Measurements from ENCODE around the gene SPACA4.

Gene SPACA4

DNA sequence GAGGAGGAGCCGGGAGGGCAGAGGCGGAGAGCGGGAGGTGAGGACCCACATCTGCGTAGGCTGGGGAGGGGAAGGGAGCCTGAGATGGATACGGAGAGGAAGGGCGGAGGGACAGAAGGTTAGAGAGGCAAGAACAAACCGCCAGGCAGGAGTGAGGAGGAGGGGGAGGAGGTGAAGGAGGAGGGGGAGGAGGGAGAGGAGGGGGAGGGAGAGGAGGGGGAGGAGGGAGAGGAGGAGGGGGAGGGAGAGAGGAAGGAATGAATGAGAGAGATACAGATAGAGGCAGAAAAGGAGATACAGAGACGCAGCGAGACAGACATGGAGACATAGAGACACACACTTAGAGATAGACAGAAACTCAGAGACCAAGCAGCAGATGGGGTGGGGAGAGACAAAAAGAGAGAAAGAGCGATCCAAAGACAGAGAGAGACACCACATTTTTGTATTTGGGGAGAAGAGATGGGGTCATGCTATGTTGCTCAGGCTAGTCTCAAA, 40.2 kb downstream of the SPACA4 start:
- no peak overlapping the region for H3K4me3 ChIP-seq (ENCODE audit: low read depth, low read length)

DNA sequence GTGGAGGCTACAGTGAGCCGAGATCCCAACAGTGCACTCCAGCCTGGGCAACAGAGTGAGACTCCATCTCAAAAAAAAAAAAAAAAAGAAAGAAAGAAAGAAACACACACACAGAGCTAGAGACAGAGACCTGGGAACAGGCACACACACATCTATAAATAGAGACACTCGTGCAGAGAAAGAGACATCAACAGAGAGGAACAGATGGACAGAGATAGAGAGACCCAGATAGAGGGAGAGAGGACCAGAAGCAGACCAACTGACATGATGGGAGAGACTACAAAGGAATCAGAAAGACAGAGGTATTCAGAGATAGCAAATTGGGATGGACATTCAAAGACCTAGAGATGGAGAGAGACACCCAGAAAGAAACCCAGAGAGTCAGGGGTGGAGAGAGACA, 41.6 kb downstream of the SPACA4 start:
- H3K4me3 ChIP-seq (ENCODE audit: low read depth, low read length) = no peak overlapping the region

DNA sequence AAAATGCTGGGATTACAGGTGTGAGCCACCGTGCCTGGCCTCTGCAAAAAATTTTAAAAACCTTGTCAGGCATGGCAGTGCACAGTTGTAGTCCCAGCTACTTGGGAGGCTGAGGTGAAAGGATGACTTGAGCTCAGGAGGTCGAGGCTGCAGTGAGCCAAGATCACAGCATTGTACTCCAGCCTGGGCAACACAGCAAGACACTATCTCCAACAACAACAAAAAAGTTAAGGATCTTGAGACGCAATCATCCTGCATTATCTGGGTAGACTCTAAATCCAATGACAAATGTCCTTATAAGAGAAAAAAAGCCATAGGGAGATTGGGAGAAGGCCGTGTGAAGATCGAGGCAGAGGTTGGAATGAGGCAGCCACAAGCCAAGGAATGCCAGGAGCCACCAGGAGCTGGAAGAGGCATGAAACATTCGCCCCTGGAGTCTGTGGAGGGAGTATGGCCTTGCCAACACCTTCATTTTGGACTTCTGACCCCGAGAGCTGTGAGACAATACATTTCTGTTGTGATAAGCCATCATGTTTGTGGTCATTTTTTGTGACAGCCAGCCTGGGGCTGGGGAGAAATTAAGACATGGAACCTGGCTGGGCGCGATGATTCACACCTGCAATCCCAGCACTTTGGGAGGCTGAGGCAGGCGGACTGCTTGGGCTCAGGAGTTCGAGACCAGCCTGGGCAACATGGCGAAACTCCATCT, 44.6 kb downstream of the SPACA4 start:
- H3K4me3 ChIP-seq (ENCODE audit: low read depth, low read length) = no peak overlapping the region

DNA sequence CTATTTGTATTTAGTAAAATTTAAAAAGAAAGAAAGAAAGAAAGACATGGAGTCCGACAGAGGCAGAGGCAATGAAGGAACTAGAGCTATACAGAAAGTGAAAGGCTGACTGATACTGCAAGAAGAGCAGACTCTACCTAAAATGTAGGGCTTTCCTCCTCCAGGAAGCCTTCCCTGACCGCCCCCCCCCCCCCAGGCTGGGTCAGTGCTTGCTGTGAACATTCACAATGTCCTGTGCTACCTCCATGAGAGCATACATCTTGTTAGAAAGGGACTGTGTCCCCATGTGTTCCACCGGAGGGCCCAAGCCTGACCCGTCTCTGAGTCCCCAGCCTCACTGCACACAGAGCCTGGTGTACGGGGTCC, 45.1 kb downstream of the SPACA4 start:
- no peak overlapping the region for H3K4me3 ChIP-seq (ENCODE audit: low read depth, low read length)

DNA sequence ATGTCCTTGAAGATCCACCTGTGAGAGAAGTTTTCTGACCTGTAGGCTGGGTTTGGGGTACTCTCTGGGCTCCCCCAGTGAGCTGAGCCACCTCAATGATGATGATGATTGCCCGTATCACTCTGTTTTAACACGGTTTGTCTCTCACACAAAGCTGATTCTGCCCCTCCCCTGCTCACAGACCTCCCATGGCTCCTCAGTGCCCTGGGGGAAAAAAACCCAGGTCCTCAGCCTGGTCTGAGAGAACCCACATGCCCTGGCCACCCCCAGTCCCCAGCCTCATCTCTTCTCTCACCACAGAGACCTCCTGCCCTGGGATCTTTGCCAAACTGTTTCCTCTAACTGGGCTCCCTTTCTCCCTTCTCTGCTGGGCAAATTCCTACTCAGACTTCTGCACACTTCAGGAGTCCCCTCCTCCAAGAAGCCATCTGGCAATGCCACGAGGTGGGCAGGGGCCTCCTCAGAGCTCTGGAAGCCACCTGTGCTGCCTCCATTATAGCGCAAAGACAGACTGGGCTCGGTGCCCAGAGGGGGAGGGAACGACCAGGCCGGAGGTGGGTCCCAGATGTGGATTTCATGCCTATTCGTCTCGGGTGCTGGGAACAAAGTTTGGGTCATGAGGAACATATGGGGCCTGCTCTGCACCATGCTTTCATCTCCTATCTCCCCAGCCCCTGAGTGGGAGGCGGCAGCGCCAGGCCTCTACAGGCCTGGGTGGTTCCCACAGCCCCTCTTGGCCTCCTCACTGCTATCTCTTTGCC, 47.9 kb downstream of the SPACA4 start:
- H3K4me3 ChIP-seq (ENCODE audit: low read depth, low read length) = no peak overlapping the region

DNA sequence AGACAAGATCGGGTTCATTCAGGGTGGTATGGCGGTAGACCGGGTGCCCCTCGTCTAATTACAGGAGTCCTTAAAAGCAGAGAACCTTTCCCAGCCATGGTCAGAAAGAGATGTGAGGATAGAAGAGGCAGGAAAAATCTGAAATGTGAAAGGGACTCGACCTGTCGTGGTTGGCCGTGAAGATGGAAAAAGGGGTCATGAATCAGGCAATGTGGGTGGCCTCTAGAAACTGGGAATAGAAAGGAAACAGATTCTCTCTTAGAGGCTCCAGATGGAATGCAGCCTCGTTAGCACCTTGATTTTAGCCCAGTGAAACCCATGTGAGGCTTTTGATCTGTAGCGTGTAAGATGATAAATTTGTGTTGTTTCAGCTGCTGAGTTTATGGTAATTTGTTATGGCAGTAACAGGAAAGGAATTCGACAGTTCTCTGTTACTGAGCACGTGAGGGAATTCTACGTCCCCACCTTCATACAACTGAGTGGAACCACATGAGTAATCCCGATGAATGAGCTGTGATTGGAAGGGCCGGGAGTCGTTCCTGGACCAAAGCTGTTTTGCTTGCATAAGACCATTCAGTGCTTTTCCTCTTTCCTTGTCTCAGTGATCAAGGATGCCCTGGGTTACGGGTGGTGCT, 50.4 kb downstream of the SPACA4 start:
- no peak overlapping the region for H3K4me3 ChIP-seq (ENCODE audit: low read depth, low read length)
